Measurements from ENCODE around the gene SCRN2. TPM values are rescaled to one million over a fixed set of nuclear protein-coding genes. Genes with fewer than 3 reads are reported as not detected.

The SCRN2 gene
- total and polyA plus RNA-seq, 2 of the 8 experiments (the other 6 are each of a cell fraction or from before 2014, with no cell fraction given), result 24.4 to 42.3 TPM

DNA sequence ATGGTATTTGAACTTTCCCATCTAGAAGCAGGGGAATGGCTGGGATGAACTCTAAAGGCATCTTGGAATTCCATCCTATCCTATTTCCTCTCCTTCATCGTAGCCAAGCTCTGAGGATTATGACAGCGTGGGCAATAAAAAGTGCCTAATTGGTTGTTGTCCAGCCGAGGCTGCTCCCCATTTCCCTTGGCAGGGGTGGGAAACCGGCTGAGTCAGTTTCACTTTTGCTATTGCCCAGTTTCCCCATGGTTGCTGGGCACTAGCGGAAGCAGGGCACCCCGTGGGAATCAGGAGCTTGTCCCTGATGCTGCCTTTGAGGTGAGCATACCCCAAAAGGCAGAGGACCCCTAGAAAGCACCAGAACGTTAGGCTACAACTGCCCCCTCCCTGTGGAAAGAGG lies 41.2 kb upstream of the SCRN2 start:
- Histone ChIP-seq H3K27ac (ENCODE audit: low read depth, low read length) (no peak overlapping the region), H4K20me1 (replicated peaks in 1 of 2; ENCODE audit: control insufficient read depth in 1 of 2, insufficient read depth in 2 of 2, low read length in 2 of 2) (no peaks in the 10 kb centered on the region), H3K14ac (ENCODE audit: insufficient read length) (no peak overlapping the region), H2BK20ac (ENCODE audit: low read length) (no peak overlapping the region), H3K9ac (replicated peaks in 1 of 4; ENCODE audit: extremely low read depth in 1 of 4, low read depth in 3 of 4, low read length in 3 of 4) (no peak overlapping the region), H3K27me3 (replicated peaks in 1 of 4; ENCODE audit: control insufficient read depth in 3 of 4, extremely low read depth in 1 of 4, insufficient read depth in 3 of 4, low read length in 3 of 4) (no peaks in the 10 kb centered on the region; a peak in 1 of 7 replicates), H3K4me2 (ENCODE audit: insufficient read depth in 1 of 2, low read depth in 2 of 2, low read length in 2 of 2) (no peak overlapping the region), H3K4me1 (replicated peaks in 1 of 4; ENCODE audit: control insufficient read depth in 3 of 4, insufficient read depth in 4 of 4, low read length in 3 of 4) (peaks cover 0 to 20% (median 12%) of the 10 kb centered on the region in 4 experiments; a peak in 6 of 7 replicates), H3K23ac (ENCODE audit: insufficient read length) (no peak overlapping the region), H3K18ac (ENCODE audit: extremely low read depth, low read length) (no peak overlapping the region), H2BK12ac (ENCODE audit: low read depth, low read length) (no peak overlapping the region), H2AFZ (ENCODE audit: low read length) (no peak overlapping the region), H3K4ac (replicated peaks; ENCODE audit: insufficient read length, low read depth, low read length) (no peak overlapping the region), H2BK15ac (ENCODE audit: low read length) (0 out of 2 replicates have a peak overlapping the region, but pooled peaks have one; percentile 49), H3K4me3 (ENCODE audit: extremely low read depth in 1 of 4, insufficient read depth in 2 of 4, low read depth in 3 of 4, low read length in 4 of 4) (no peak overlapping the region), H3K56ac (replicated peaks; ENCODE audit: insufficient read length, low read depth, low read length) (no peak overlapping the region), H3K9me3 (ENCODE audit: insufficient read depth in 2 of 2, low read depth in 1 of 2, low read length in 1 of 2) (no peaks in the 10 kb centered on the region), H4K5ac (ENCODE audit: insufficient read length, low read depth, low read length) (no peak overlapping the region), H2BK5ac (ENCODE audit: low read depth, low read length) (no peak overlapping the region), H2AK5ac (ENCODE audit: low read depth, low read length) (no peak overlapping the region), H4K91ac (replicated peaks; ENCODE audit: insufficient read length, low read length) (no peak overlapping the region), H2BK120ac (replicated peaks; ENCODE audit: low read depth, low read length) (no peak overlapping the region), H3K36me3 (ENCODE audit: control insufficient read depth in 2 of 4, insufficient read depth in 4 of 4, low read length in 3 of 4) (no peaks in the 10 kb centered on the region), H3K79me1 (ENCODE audit: low read depth, low read length) (no peaks in the 10 kb centered on the region), H4K8ac (ENCODE audit: extremely low read depth, insufficient read depth, low read length) (no peak overlapping the region), H3K23me2 (ENCODE audit: low read depth, low read length) (no peaks in the 10 kb centered on the region), H3K79me2 (ENCODE audit: control insufficient read depth in 1 of 2, insufficient read depth in 2 of 2, low read length in 2 of 2) (no peaks in the 10 kb centered on the region)
- WGBS, 2 experiments (ENCODE audit: extremely low coverage in 1 of 2, insufficient coverage in 1 of 2, insufficient read length in 1 of 2, insufficient replicate concordance in 2 of 2, low coverage in 1 of 2, low lambda C conversion rate in 2 of 2, missing lambda C conversion rate in 1 of 2), result 85% methylated on average over 7 of the region's 7 CpGs; no CpG with 5 or more reads in 1 of the 2 experiments
- no peak for DNase-seq (ENCODE audit: low read depth in 1 of 2, low spot score in 2 of 2)
- no peak for TF ChIP-seq BACH1 (IDR thresholded peaks at IDR 0.05; ENCODE audit: low read length)
- no peak for TF ChIP-seq SUZ12 (IDR thresholded peaks at IDR 0.05; ENCODE audit: low read length)
- TF ChIP-seq RNF2 (IDR thresholded peaks at IDR 0.05; ENCODE audit: borderline replicate concordance, low read depth, low read length, missing control alignments, poor library complexity, severe bottlenecking), result no peak
- no peak for TF ChIP-seq GABPA (IDR thresholded peaks at IDR 0.05; ENCODE audit: borderline replicate concordance, insufficient read depth, low read length)
- TF ChIP-seq SIN3A (conservative IDR thresholded peaks at IDR 0.05 in 1 of 2, IDR thresholded peaks at IDR 0.05 in 1 of 2; ENCODE audit: low read depth in 1 of 2, low read length in 2 of 2), result no peak
- TF ChIP-seq CBX5 (IDR thresholded peaks at IDR 0.05; ENCODE audit: low read depth, low read length), result no peak
- TF ChIP-seq CEBPB (IDR thresholded peaks at IDR 0.05; ENCODE audit: low read depth, low read length), result no peak
- no peak for TF ChIP-seq NANOG (IDR thresholded peaks at IDR 0.05; ENCODE audit: insufficient read depth, low read depth, low read length, poor library complexity, severe bottlenecking)
- TF ChIP-seq ZNF274 (IDR thresholded peaks at IDR 0.05; ENCODE audit: borderline replicate concordance, extremely low read depth, low read length), result no peak
- TF ChIP-seq, protein P1, sequence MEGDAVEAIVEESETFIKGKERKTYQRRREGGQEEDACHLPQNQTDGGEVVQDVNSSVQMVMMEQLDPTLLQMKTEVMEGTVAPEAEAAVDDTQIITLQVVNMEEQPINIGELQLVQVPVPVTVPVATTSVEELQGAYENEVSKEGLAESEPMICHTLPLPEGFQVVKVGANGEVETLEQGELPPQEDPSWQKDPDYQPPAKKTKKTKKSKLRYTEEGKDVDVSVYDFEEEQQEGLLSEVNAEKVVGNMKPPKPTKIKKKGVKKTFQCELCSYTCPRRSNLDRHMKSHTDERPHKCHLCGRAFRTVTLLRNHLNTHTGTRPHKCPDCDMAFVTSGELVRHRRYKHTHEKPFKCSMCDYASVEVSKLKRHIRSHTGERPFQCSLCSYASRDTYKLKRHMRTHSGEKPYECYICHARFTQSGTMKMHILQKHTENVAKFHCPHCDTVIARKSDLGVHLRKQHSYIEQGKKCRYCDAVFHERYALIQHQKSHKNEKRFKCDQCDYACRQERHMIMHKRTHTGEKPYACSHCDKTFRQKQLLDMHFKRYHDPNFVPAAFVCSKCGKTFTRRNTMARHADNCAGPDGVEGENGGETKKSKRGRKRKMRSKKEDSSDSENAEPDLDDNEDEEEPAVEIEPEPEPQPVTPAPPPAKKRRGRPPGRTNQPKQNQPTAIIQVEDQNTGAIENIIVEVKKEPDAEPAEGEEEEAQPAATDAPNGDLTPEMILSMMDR (IDR thresholded peaks at IDR 0.05; ENCODE audit: control extremely low read depth in 1 of 3, insufficient read depth in 1 of 3, low read depth in 1 of 3, low read length in 3 of 3), result no peak
- TF ChIP-seq SP4 (IDR thresholded peaks at IDR 0.05; ENCODE audit: low read length), result no peak
- no peak for FAIRE-seq
- CTCF ChIA-PET (ENCODE audit: partially characterized antibody), result interaction anchor here (1.1 to 18.8 kb wide), 8 partner anchors 9 to 88 kb away, joined by 3 to 1206 read pairs (median 5); partner anchors contain the start of genes CDK5RAP3, SCRN2 and SP6
- POLR2A ChIA-PET (ENCODE audit: partially characterized antibody), result interaction anchor here (0.7 to 2.2 kb wide), 6 partner anchors 8 to 208 kb away, joined by 3 to 7 read pairs (median 4); partner anchors contain the start of gene SP2

Data from H1 (cell line).